Mucosa of stomach (tissue), 1 donor: ENCODE data around the gene VAV3.

Experiments
- H3K27me3 ChIP-seq: one replicate; pipeline ENCODE4 v1.7.0; 2013; ENCODE audit warnings: mild to moderate bottlenecking, low read length; ENCODE audit not compliant: control insufficient read depth, insufficient read depth
- H3K36me3 ChIP-seq: one replicate; pipeline ENCODE4 v1.7.0; 2013; ENCODE audit warnings: low read length; ENCODE audit not compliant: control insufficient read depth, insufficient read depth
- H3K4me1 ChIP-seq: one replicate; pipeline ENCODE4 v1.7.0; 2013; ENCODE audit warnings: mild to moderate bottlenecking, low read length; ENCODE audit not compliant: control insufficient read depth, insufficient read depth
- H3K4me3 ChIP-seq: one replicate; pipeline ENCODE4 v1.7.0; 2013; ENCODE audit warnings: low read length
- H3K9ac ChIP-seq: one replicate; pipeline ENCODE4 v1.7.0; 2013; ENCODE audit warnings: mild to moderate bottlenecking, low read length, moderate library complexity
- H3K9me3 ChIP-seq: one replicate; pipeline ENCODE4 v1.7.0; 2013; ENCODE audit warnings: mild to moderate bottlenecking, low read length, moderate library complexity; ENCODE audit not compliant: control insufficient read depth
- donor health status: Pancreatic carcinoma.

Gene VAV3

DNA sequence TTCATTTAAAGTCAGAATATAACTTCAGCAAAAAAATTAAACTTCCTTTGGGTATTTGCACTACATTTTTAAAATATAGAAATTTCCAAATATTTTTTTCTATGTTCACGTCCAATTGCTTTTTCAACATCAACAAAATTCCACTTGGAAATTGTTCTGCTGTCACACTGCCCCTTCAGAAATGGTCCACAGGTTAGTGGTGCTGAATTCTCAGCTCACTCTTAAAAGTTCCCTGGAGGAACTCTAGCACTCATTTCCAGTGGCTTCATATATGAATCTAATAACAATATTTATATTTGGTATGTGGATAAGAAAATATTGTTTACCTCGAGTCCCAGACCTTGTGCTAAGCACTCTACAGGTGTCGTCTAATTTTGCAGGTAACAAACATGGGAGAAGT lies 27.4 kb upstream of the VAV3 start:
- Histone ChIP-seq H3K9ac (no peak overlapping the region), H3K4me3 (no peak overlapping the region), H3K4me1 (no peaks in the 10 kb centered on the region), H3K36me3 (no peaks in the 10 kb centered on the region), H3K9me3 (no peaks in the 10 kb centered on the region), H3K27me3 (no peaks in the 10 kb centered on the region)

GRCh38 chr1:107991371-107992066 lies 26.5 kb upstream of the VAV3 start:
- Histone ChIP-seq H3K4me1 (no peaks in the 10 kb centered on the region), H3K27me3 (no peaks in the 10 kb centered on the region), H3K9ac (no peak overlapping the region), H3K36me3 (no peaks in the 10 kb centered on the region), H3K9me3 (no peaks in the 10 kb centered on the region), H3K4me3 (no peak overlapping the region)

GRCh38 chr1:107990606-107991005 lies 25.6 kb upstream of the VAV3 start:
- Histone ChIP-seq H3K9me3 (no peaks in the 10 kb centered on the region), H3K4me3 (no peak overlapping the region), H3K9ac (no peak overlapping the region), H3K36me3 (no peaks in the 10 kb centered on the region), H3K27me3 (no peaks in the 10 kb centered on the region), H3K4me1 (no peaks in the 10 kb centered on the region)

DNA sequence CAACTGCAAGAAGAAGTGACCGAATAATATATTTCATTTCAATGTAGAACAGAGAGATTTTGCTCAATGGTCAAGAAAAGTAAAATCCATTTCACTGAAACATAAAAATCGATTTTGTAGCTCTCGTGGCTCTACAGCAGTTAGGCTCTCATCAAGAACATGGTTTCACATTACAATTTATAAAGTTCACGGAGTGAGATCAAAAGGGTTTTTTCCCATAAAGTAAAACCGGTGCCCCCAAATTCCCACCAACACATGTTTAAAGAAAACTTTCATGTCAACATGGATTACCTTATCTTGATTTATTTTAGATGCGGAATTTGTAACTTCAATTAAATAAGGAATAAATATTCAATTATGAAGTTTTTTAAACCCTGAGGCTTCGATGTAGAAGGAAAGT lies 16.3 kb upstream of the VAV3 start:
- no peaks in the 10 kb centered on the region for H3K4me1 ChIP-seq
- H3K36me3 ChIP-seq: no peaks in the 10 kb centered on the region
- no peak overlapping the region for H3K4me3 ChIP-seq
- H3K27me3 ChIP-seq: peaks cover 3% of the 10 kb centered on the region
- H3K9me3 ChIP-seq: no peaks in the 10 kb centered on the region
- no peak overlapping the region for H3K9ac ChIP-seq

GRCh38 chr1:107979926-107980325 lies 14.9 kb upstream of the VAV3 start:
- no peak overlapping the region for H3K9ac ChIP-seq

GRCh38 chr1:107979088-107979487 lies 14.1 kb upstream of the VAV3 start:
- H3K9me3 ChIP-seq: no peaks in the 10 kb centered on the region
- no peak overlapping the region for H3K9ac ChIP-seq
- H3K27me3 ChIP-seq: peaks cover 3% of the 10 kb centered on the region
- no peaks in the 10 kb centered on the region for H3K4me1 ChIP-seq
- no peak overlapping the region for H3K4me3 ChIP-seq
- no peaks in the 10 kb centered on the region for H3K36me3 ChIP-seq

More at GRCh38 chr1:107979926-107980325, 14.9 kb upstream of the VAV3 start:
- Histone ChIP-seq H3K4me3 (no peak overlapping the region), H3K36me3 (no peaks in the 10 kb centered on the region), H3K27me3 (peaks cover 3% of the 10 kb centered on the region), H3K4me1 (no peaks in the 10 kb centered on the region), H3K9me3 (no peaks in the 10 kb centered on the region)

GRCh38 chr1:107976836-107977235 lies 11.9 kb upstream of the VAV3 start:
- H3K9ac ChIP-seq: no peak overlapping the region
- no peaks in the 10 kb centered on the region for H3K27me3 ChIP-seq
- no peaks in the 10 kb centered on the region for H3K9me3 ChIP-seq
- H3K4me1 ChIP-seq: no peaks in the 10 kb centered on the region
- H3K36me3 ChIP-seq: no peaks in the 10 kb centered on the region
- H3K4me3 ChIP-seq: no peak overlapping the region

- Histone ChIP-seq H3K9ac (no peak overlapping the region), H3K36me3 (no peaks in the 10 kb centered on the region), H3K4me1 (no peaks in the 10 kb centered on the region), H3K27me3 (no peaks in the 10 kb centered on the region), H3K4me3 (no peak overlapping the region), H3K9me3 (no peaks in the 10 kb centered on the region)
These were observed 11.5 kb upstream of the VAV3 start for GRCh38 chr1:107976431-107976830.

DNA sequence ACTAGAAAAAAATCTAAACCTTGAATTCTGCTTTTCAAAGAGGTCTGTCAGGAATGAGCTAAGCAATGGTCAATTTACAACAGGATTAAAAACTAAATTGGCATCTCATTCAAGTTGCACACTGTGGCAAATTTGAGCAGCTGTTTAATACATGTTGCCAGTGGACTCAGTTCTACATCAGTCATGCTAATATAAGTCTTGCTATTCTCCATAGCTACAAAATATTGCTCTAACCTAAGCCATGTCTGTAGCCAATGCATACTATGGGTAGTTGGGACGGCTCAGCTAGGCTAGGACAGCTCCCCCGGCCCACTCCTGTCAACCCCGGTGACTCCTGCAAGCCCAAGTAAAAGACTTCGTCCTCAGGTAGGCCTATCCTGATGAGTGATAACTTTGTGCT lies 10.9 kb upstream of the VAV3 start:
- Histone ChIP-seq H3K36me3 (no peaks in the 10 kb centered on the region), H3K27me3 (no peaks in the 10 kb centered on the region), H3K4me1 (no peaks in the 10 kb centered on the region), H3K9me3 (no peaks in the 10 kb centered on the region), H3K4me3 (no peak overlapping the region), H3K9ac (no peak overlapping the region)

DNA sequence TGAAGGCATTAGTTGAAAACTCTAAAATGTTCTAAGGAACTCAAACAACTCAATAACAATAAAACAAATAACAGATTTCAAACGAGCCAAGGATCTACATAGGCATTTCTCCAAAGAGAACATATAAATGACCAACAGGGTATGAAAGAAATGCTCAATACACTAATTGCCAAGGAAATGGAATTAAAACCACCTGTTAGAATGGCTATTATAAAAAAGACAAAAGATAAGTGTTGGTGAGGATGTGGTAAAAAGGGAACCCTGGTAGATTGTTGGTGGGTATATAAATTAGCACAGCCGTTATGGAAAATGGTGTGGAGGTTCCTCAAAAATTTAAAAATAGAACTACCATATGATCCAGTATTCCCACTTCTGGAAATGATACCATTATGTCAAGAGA lies 9.1 kb upstream of the VAV3 start:
- Histone ChIP-seq H3K4me1 (no peaks in the 10 kb centered on the region), H3K9me3 (no peaks in the 10 kb centered on the region), H3K4me3 (no peak overlapping the region), H3K27me3 (no peaks in the 10 kb centered on the region), H3K9ac (no peak overlapping the region), H3K36me3 (no peaks in the 10 kb centered on the region)

- no peaks in the 10 kb centered on the region for H3K4me1 ChIP-seq
- no peak overlapping the region for H3K4me3 ChIP-seq
- H3K9me3 ChIP-seq: no peaks in the 10 kb centered on the region
- H3K36me3 ChIP-seq: no peaks in the 10 kb centered on the region
- no peak overlapping the region for H3K9ac ChIP-seq
- H3K27me3 ChIP-seq: no peaks in the 10 kb centered on the region
These were observed 7.6 kb upstream of the VAV3 start for GRCh38 chr1:107972391-107973180.

- Histone ChIP-seq H3K9ac (no peak overlapping the region), H3K36me3 (no peaks in the 10 kb centered on the region), H3K4me1 (peaks cover 16% of the 10 kb centered on the region), H3K27me3 (peaks cover 31% of the 10 kb centered on the region), H3K9me3 (no peaks in the 10 kb centered on the region), H3K4me3 (no peak overlapping the region)
These were observed 1.6 kb upstream of the VAV3 start for GRCh38 chr1:107966550-107966949.
